Gastroesophageal sphincter (tissue), 2 donors: ENCODE data around the gene ANKRD31.

ENCODE experiments used
- POLR2A ChIP-seq, 2 donors: fragments of 450-650 bp; IDR thresholded peaks; one replicate each; pipeline ENCODE4 v1.6.1; 2017; ENCODE audit warnings: antibody characterized with exemption in 2 of 2, mild to moderate bottlenecking in 2 of 2, moderate library complexity in 1 of 2
- POLR2AphosphoS5 ChIP-seq: sonication (generic); formaldehyde crosslinking; IDR thresholded peaks from one replicate; pipeline ENCODE4 v1.6.1; 2017; ENCODE audit warnings: antibody characterized with exemption

GRCh38 chr5:75053304-75054133 lies 183.2 kb downstream of the ANKRD31 start:
- TF ChIP-seq POLR2AphosphoS5 (peak; percentile 70), POLR2A (IDR thresholded peaks at IDR 0.05) (peak; percentile 56 to 59)
